HEK293 (cell line): ENCODE results near the gene LAMA2.

Source experiments
- CTCF ChIA-PET: fragments of 350-600 bp; formaldehyde crosslinking; extraction: SDS; loops from one replicate; lab custom pipeline; 2021; ENCODE audit warnings: antibody characterized with exemption; lab: Yijun Ruan, JAX
- POLR2A ChIA-PET: fragments of 300-600 bp; formaldehyde crosslinking; extraction: SDS; loops from one replicate; lab custom pipeline; 2020; ENCODE audit warnings: antibody characterized with exemption, inconsistent platforms; lab: Yijun Ruan, JAX
- H3K27ac ChIP-seq: fragments of 200-500 bp; sonication (Bioruptor generic); 2 replicates; pipeline ENCODE4 v1.5.1; 2014; ENCODE audit warnings: low read depth, low read length, control low read depth, inconsistent platforms; ENCODE audit errors: extremely low read depth
- H3K36me3 ChIP-seq, 2 experiments: fragments of 200-500 bp in 1 of 2; sonication (Bioruptor generic) in 1 of 2; 1 replicate in 1 of 2; 2 replicates in 1 of 2; pipeline ENCODE4 v1.5.1; 2014 to 2017; ENCODE audit warnings: inconsistent platforms in 2 of 2, low read length in 2 of 2; ENCODE audit not compliant: control insufficient read depth in 2 of 2, insufficient read depth in 1 of 2
- H3K4me1 ChIP-seq: fragments of 200-500 bp; sonication (Bioruptor generic); 2 replicates; pipeline ENCODE4 v1.5.1; 2014; ENCODE audit warnings: mild to moderate bottlenecking, low read length, inconsistent platforms; ENCODE audit not compliant: control insufficient read depth, insufficient read depth
- H3K4me3 ChIP-seq: 2 replicates; pipeline ENCODE4 v1.5.1; 2011; ENCODE audit warnings: low read depth, mild to moderate bottlenecking, control low read depth, low read length, moderate library complexity
- H3K9me3 ChIP-seq: fragments of 200-500 bp; sonication (Bioruptor generic); 2 replicates; pipeline ENCODE4 v1.5.1; 2014; ENCODE audit warnings: low read depth, low read length, inconsistent platforms; ENCODE audit not compliant: control insufficient read depth, insufficient read depth
- RBAK ChIP-seq: fragments of 450-650 bp; formaldehyde crosslinking; IDR thresholded peaks from 2 replicates; pipeline ENCODE4 v1.5.1; 2016; ENCODE audit warnings: missing biosample characterization, missing genetic modification characterization
- ZBTB1 ChIP-seq: fragments of 450-650 bp; formaldehyde crosslinking; IDR thresholded peaks from 2 replicates; pipeline ENCODE4 v1.5.1; 2016; ENCODE audit warnings: missing biosample characterization, missing genetic modification characterization
- ZEB2 ChIP-seq: fragments of 450-650 bp; formaldehyde crosslinking; IDR thresholded peaks from 2 replicates; pipeline ENCODE4 v1.5.1; 2016; ENCODE audit warnings: missing biosample characterization, missing genetic modification characterization
- ZFP69B ChIP-seq: fragments of 450-650 bp; formaldehyde crosslinking; IDR thresholded peaks from 2 replicates; pipeline ENCODE4 v1.5.1; 2016; ENCODE audit warnings: missing biosample characterization, missing genetic modification characterization
- ZNF10 ChIP-seq: fragments of 450-650 bp; formaldehyde crosslinking; IDR thresholded peaks from 2 replicates; pipeline ENCODE4 v1.5.1; 2017; ENCODE audit warnings: missing biosample characterization, missing genetic modification characterization
- ZNF133 ChIP-seq: fragments of 450-650 bp; formaldehyde crosslinking; IDR thresholded peaks from 2 replicates; pipeline ENCODE4 v1.5.1; 2016; ENCODE audit warnings: missing biosample characterization, missing genetic modification characterization
- ZNF140 ChIP-seq: fragments of 450-650 bp; formaldehyde crosslinking; IDR thresholded peaks from 2 replicates; pipeline ENCODE4 v1.5.1; 2016; ENCODE audit warnings: missing biosample characterization, missing genetic modification characterization
- ZNF19 ChIP-seq: fragments of 450-650 bp; formaldehyde crosslinking; IDR thresholded peaks from 2 replicates; pipeline ENCODE4; 2016; ENCODE audit warnings: missing biosample characterization, missing genetic modification characterization, low read depth
- ZNF211 ChIP-seq: fragments of 450-650 bp; formaldehyde crosslinking; IDR thresholded peaks from 2 replicates; pipeline ENCODE4 v1.5.1; 2016; ENCODE audit warnings: low read depth, missing biosample characterization, missing genetic modification characterization
- ZNF394 ChIP-seq: fragments of 450-650 bp; formaldehyde crosslinking; IDR thresholded peaks from 2 replicates; pipeline ENCODE4 v1.5.1; 2016; ENCODE audit warnings: missing biosample characterization, missing genetic modification characterization, mild to moderate bottlenecking, moderate library complexity, borderline replicate concordance
- ZNF510 ChIP-seq: fragments of 450-650 bp; formaldehyde crosslinking; IDR thresholded peaks from 2 replicates; pipeline ENCODE4 v1.5.1; 2018; ENCODE audit warnings: mild to moderate bottlenecking, missing genetic modification characterization, missing biosample characterization; ENCODE audit not compliant: insufficient replicate concordance
- ZNF792 ChIP-seq: fragments of 450-650 bp; formaldehyde crosslinking; IDR thresholded peaks from 2 replicates; pipeline ENCODE4 v1.5.1; 2016; ENCODE audit warnings: missing biosample characterization, missing genetic modification characterization
- TF ChIP-seq, protein P1 (sequence below): fragments of 450-650 bp; formaldehyde crosslinking; IDR thresholded peaks from 2 replicates; pipeline ENCODE4 v1.5.1; 2016; ENCODE audit warnings: missing biosample characterization, missing genetic modification characterization
- TF ChIP-seq, protein P2 (sequence below): fragments of 450-650 bp; formaldehyde crosslinking; IDR thresholded peaks from 2 replicates; pipeline ENCODE4 v1.5.1; 2017; ENCODE audit warnings: missing biosample characterization, missing genetic modification characterization
- TF ChIP-seq, protein P3 (sequence below): fragments of 450-650 bp; formaldehyde crosslinking; IDR thresholded peaks from 2 replicates; pipeline ENCODE4 v1.5.1; 2016; ENCODE audit warnings: missing biosample characterization, missing genetic modification characterization
- TF ChIP-seq, protein P4 (sequence below): fragments of 450-650 bp; formaldehyde crosslinking; conservative IDR thresholded peaks from 2 replicates; pipeline ENCODE4 v1.5.1; 2016; ENCODE audit warnings: low read depth, missing biosample characterization, missing genetic modification characterization

The LAMA2 gene

DNA sequence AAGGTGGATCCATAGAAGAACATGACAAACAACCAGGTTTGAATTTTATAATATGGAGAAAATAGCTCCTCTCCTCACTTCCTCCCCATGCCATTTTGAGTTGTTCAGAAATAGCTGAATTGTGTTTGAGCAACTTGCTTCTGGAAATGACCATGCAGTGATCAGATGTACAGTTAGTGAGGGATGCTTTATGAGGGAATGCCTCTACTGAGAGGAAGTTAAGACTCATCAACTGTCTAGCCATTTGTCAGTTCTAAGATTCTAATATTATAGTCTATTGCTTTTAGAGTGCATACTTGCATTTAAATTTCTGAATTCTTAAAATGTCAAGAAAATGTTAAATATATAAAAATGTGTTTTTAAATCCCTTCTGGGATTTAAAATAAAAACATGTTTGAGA, 3.8 kb downstream of the LAMA2 start:
- H3K4me1 ChIP-seq = no peaks in the 10 kb centered on the region
- H3K4me3 ChIP-seq = no peak overlapping the region
- ChIA-PET POLR2A (no interaction called here), CTCF (no interaction called here)
- H3K9me3 ChIP-seq = no peaks in the 10 kb centered on the region
- H3K27ac ChIP-seq = no peak overlapping the region
- TF ChIP-seq ZNF133 (no peak), ZNF510 (no peak), ZNF211 (tag by site-specific recombination) (no peak), ZNF394 (tag by site-specific recombination) (no peak)
- TF ChIP-seq, protein P1, sequence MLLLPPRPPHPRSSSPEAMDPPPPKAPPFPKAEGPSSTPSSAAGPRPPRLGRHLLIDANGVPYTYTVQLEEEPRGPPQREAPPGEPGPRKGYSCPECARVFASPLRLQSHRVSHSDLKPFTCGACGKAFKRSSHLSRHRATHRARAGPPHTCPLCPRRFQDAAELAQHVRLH = no peak
- TF ChIP-seq, protein P2, sequence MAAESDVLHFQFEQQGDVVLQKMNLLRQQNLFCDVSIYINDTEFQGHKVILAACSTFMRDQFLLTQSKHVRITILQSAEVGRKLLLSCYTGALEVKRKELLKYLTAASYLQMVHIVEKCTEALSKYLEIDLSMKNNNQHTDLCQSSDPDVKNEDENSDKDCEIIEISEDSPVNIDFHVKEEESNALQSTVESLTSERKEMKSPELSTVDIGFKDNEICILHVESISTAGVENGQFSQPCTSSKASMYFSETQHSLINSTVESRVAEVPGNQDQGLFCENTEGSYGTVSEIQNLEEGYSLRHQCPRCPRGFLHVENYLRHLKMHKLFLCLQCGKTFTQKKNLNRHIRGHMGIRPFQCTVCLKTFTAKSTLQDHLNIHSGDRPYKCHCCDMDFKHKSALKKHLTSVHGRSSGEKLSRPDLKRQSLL (tag by site-specific recombination) = no peak
- TF ChIP-seq, all 188 proteins: peak for 0
- no peaks in the 10 kb centered on the region for H3K36me3 ChIP-seq

DNA sequence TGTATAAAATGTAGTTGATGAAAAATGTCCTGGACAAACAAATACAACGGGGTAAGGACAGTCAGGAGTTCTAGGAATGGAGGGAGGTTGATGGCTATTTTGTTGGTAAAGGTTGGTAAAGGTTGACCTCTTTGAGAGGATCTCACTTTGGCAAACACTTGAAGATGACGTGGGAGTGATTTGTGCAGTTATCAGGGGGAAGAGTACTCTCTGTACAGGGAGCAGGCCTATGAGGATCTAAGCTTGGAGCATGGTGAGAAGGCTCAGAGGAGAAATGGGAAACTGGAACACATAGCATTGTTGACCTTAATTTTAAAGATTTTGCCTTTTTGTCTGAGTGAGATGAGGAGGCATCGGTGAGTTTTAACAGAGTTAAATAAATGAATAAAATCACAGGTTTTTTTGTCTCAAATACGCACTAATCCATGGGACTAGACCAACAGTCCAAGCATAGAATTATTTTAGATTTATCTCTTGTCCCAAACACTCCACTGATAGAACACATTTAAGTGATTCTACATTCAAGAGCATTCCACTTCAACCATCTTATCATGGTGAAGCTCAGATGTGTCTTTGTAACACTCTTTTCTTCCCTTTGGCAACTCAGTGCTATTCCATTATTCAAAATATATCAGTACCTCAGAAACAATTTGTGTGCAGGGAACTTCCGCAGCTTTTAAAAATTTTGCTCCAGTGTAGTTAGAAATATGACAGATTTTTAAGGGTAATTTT, 5.7 kb downstream of the LAMA2 start:
- Histone ChIP-seq H3K36me3 (no peaks in the 10 kb centered on the region), H3K27ac (no peak overlapping the region), H3K4me3 (no peak overlapping the region), H3K4me1 (no peaks in the 10 kb centered on the region), H3K9me3 (no peaks in the 10 kb centered on the region)
- TF ChIP-seq ZEB2 (tag by site-specific recombination) = no peak
- TF ChIP-seq ZNF792 = no peak
- TF ChIP-seq ZNF10 = no peak
- TF ChIP-seq ZNF140 = no peak
- TF ChIP-seq ZNF19 = no peak
- no peak for TF ChIP-seq RBAK (tag by site-specific recombination)
- TF ChIP-seq, protein P3, sequence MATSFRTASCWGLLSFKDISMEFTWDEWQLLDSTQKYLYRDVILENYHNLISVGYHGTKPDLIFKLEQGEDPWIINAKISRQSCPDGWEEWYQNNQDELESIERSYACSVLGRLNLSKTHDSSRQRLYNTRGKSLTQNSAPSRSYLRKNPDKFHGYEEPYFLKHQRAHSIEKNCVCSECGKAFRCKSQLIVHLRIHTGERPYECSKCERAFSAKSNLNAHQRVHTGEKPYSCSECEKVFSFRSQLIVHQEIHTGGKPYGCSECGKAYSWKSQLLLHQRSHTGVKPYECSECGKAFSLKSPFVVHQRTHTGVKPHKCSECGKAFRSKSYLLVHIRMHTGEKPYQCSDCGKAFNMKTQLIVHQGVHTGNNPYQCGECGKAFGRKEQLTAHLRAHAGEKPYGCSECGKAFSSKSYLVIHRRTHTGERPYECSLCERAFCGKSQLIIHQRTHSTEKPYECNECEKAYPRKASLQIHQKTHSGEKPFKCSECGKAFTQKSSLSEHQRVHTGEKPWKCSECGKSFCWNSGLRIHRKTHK = no peak
- TF ChIP-seq ZBTB1 (tag by site-specific recombination) = no peak
- TF ChIP-seq, protein P4, sequence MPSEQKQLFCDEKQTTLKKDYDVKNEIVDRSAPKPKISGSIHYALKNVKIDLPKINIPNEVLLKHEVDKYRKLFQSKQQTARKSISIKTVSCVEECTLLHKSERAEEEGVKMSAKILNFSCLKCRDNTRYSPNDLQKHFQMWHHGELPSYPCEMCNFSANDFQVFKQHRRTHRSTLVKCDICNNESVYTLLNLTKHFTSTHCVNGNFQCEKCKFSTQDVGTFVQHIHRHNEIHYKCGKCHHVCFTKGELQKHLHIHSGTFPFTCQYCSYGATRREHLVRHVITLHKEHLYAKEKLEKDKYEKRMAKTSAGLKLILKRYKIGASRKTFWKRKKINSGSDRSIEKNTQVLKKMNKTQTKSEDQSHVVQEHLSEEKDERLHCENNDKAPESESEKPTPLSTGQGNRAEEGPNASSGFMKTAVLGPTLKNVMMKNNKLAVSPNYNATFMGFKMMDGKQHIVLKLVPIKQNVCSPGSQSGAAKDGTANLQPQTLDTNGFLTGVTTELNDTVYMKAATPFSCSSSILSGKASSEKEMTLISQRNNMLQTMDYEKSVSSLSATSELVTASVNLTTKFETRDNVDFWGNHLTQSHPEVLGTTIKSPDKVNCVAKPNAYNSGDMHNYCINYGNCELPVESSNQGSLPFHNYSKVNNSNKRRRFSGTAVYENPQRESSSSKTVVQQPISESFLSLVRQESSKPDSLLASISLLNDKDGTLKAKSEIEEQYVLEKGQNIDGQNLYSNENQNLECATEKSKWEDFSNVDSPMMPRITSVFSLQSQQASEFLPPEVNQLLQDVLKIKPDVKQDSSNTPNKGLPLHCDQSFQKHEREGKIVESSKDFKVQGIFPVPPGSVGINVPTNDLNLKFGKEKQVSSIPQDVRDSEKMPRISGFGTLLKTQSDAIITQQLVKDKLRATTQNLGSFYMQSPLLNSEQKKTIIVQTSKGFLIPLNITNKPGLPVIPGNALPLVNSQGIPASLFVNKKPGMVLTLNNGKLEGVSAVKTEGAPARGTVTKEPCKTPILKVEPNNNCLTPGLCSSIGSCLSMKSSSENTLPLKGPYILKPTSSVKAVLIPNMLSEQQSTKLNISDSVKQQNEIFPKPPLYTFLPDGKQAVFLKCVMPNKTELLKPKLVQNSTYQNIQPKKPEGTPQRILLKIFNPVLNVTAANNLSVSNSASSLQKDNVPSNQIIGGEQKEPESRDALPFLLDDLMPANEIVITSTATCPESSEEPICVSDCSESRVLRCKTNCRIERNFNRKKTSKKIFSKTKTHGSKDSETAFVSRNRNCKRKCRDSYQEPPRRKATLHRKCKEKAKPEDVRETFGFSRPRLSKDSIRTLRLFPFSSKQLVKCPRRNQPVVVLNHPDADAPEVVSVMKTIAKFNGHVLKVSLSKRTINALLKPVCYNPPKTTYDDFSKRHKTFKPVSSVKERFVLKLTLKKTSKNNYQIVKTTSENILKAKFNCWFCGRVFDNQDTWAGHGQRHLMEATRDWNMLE (tag by site-specific recombination) = no peak
- no peak for TF ChIP-seq ZFP69B
- ChIA-PET POLR2A (no interaction called here), CTCF (interaction anchor here (1.5 kb wide), 1 partner anchor 53 kb away, joined by 3 read pairs; no protein-coding TSS in a partner anchor)
